Lower lobe of right lung (tissue), 2 donors: ENCODE measurements around the gene OR5AU1. TPM values are rescaled to one million over a fixed set of nuclear protein-coding genes. Genes with fewer than 3 reads are reported as not detected.

Source experiments
- ATAC-seq, 2 donors: fragments of 200-7000 bp; cut with Tn5 transposase; one replicate each; pipeline ENCODE4 v1.9.1; 2020 to 2022; ENCODE audit warnings: mild to moderate bottlenecking in 2 of 2, moderate library complexity in 2 of 2
- DNase-seq: peaks from one replicate; pipeline ENCODE4 v3.0.0-alpha.2; 2020
- H3K27ac ChIP-seq: fragments of 200-600 bp; one replicate; pipeline ENCODE4 v1.8.0; 2022
- H3K27me3 ChIP-seq: fragments of 200-600 bp; one replicate; pipeline ENCODE4 v1.8.0; 2022; ENCODE audit warnings: low read depth
- H3K36me3 ChIP-seq: fragments of 200-600 bp; one replicate; pipeline ENCODE4 v1.8.0; 2022; ENCODE audit warnings: mild to moderate bottlenecking
- H3K4me1 ChIP-seq: fragments of 200-600 bp; one replicate; pipeline ENCODE4 v1.8.0; 2022
- H3K4me3 ChIP-seq: fragments of 200-600 bp; one replicate; pipeline ENCODE4 v1.8.0; 2022; ENCODE audit warnings: mild to moderate bottlenecking
- H3K9me3 ChIP-seq: fragments of 200-600 bp; one replicate; pipeline ENCODE4 v1.8.0; 2022
- CTCF ChIP-seq: fragments of 200-600 bp; IDR thresholded peaks from one replicate; pipeline ENCODE4 v1.8.0; 2022; ENCODE audit warnings: antibody characterized with exemption, mild to moderate bottlenecking
- intact Hi-C: fragments of 100-400 bp; cut with DNase I; formaldehyde crosslinking; loops from one replicate; pipeline ENCODE4 v1.11.0; 2022
- total RNA-seq: library from RNA; stranded (reverse); fragmentation: NEBNext Ultra II Directional; extraction: Animal tissue kit (Norgen Biotek cat#: 25700); gene quantifications from one replicate; pipeline ENCODE4 v1.2.1, GENCODE V29; 2021
- donor health status: DM: no; HTN: yes; CAD: no; lungs with severe emphysema.

The OR5AU1 gene
- total RNA-seq, 1 donor from 2014 or later: not detected

- DNase-seq (peak; percentile 84), ATAC-seq (peak; percentile 29 to 38)
- peak; percentile 88 for TF ChIP-seq CTCF
- H3K27me3 ChIP-seq: no peaks in the 10 kb centered on the region
- H3K9me3 ChIP-seq: no peaks in the 10 kb centered on the region
- peaks cover 36% of the 10 kb centered on the region for H3K4me1 ChIP-seq
- H3K36me3 ChIP-seq: no peaks in the 10 kb centered on the region
- intact Hi-C loops: no loop called here
- H3K27ac ChIP-seq: peak overlapping the region; percentile 99
- H3K4me3 ChIP-seq: peak overlapping the region; percentile 9
Measured at GRCh38 chr14:21106498-21107282, 49.2 kb downstream of the OR5AU1 start.

- H3K4me1 ChIP-seq: peaks cover 36% of the 10 kb centered on the region
- DNase-seq (no peak), ATAC-seq (no peak)
- H3K36me3 ChIP-seq: no peaks in the 10 kb centered on the region
- intact Hi-C loops: no loop called here
- H3K27ac ChIP-seq: peak overlapping the region; percentile 99
- no peaks in the 10 kb centered on the region for H3K9me3 ChIP-seq
- H3K4me3 ChIP-seq: peak overlapping the region; percentile 9
- no peaks in the 10 kb centered on the region for H3K27me3 ChIP-seq
- no peak for TF ChIP-seq CTCF
Measured at GRCh38 chr14:21106176-21106497, 49.7 kb downstream of the OR5AU1 start.

GRCh38 chr14:21105095-21105494 is 50.8 kb downstream of the OR5AU1 start:
- Histone ChIP-seq H3K4me3 (no peak overlapping the region), H3K27ac (peak overlapping the region; percentile 99), H3K4me1 (peaks cover 36% of the 10 kb centered on the region), H3K36me3 (no peaks in the 10 kb centered on the region), H3K9me3 (no peaks in the 10 kb centered on the region), H3K27me3 (no peaks in the 10 kb centered on the region)
- intact Hi-C loops: no loop called here
- no peak for TF ChIP-seq CTCF
- DNase-seq (no peak), ATAC-seq (no peak)

Other genes with a start within 250 kb of the OR5AU1 start
- 6.0 TPM for gene RNASE2, start 200.6 kb downstream of the OR5AU1 start, total RNA-seq
- gene METTL17, start 166.1 kb downstream of the OR5AU1 start, total RNA-seq: 62.2 TPM
- not detected for gene SLC39A2, start 156.8 kb downstream of the OR5AU1 start, total RNA-seq
- gene NDRG2, start 131.0 kb downstream of the OR5AU1 start, total RNA-seq: 92.7 TPM
- not detected for gene TPPP2, start 125.8 kb downstream of the OR5AU1 start, total RNA-seq
- not detected for gene RNASE13, start 121.3 kb downstream of the OR5AU1 start, total RNA-seq
- gene RNASE7, start 113.7 kb downstream of the OR5AU1 start, total RNA-seq: not detected
- gene RNASE8, start 98.2 kb downstream of the OR5AU1 start, total RNA-seq: not detected
- gene ARHGEF40, start 85.8 kb downstream of the OR5AU1 start, total RNA-seq: 28.5 TPM
- 46.1 TPM for gene ZNF219, start 57.4 kb downstream of the OR5AU1 start, total RNA-seq
- 0.50 TPM for gene TMEM253, start 55.0 kb downstream of the OR5AU1 start, total RNA-seq
- gene HNRNPC, start 113.4 kb upstream of the OR5AU1 start, total RNA-seq: 388 TPM
- 1.1 TPM for gene RPGRIP1, start 124.0 kb upstream of the OR5AU1 start, total RNA-seq
- gene SUPT16H, start 228.0 kb upstream of the OR5AU1 start, total RNA-seq: 49.9 TPM